ENCODE measurements around the gene EMC6.
"Not testable (repeated sequence)": the region's sequence is repeated elsewhere in the genome, so short reads cannot be mapped to it uniquely, and the experiment has no call there.

EMC6 gene

DNA sequence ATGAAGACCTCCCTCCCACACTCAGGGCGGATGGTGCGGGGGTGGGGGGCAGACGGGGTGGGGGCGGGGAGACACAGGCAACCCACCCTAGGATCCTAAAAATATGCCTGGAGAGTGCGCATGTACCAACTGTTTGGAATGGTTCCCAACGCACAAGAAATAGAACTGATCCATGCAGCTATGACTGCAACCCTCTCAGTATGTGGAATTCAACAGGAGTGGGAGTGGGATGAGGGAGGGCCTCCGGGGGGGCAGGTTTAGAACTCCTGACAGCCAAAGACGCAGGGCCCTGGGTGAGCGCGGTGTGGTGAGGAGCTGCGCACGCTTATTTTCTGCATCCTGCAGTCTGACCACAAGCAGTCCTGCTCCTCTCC, 28.5 kb downstream of the EMC6 start:
- no peak for DNase-seq (ENCODE audit: insufficient read length, low spot score)
- TF ChIP-seq, protein P1, sequence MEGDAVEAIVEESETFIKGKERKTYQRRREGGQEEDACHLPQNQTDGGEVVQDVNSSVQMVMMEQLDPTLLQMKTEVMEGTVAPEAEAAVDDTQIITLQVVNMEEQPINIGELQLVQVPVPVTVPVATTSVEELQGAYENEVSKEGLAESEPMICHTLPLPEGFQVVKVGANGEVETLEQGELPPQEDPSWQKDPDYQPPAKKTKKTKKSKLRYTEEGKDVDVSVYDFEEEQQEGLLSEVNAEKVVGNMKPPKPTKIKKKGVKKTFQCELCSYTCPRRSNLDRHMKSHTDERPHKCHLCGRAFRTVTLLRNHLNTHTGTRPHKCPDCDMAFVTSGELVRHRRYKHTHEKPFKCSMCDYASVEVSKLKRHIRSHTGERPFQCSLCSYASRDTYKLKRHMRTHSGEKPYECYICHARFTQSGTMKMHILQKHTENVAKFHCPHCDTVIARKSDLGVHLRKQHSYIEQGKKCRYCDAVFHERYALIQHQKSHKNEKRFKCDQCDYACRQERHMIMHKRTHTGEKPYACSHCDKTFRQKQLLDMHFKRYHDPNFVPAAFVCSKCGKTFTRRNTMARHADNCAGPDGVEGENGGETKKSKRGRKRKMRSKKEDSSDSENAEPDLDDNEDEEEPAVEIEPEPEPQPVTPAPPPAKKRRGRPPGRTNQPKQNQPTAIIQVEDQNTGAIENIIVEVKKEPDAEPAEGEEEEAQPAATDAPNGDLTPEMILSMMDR (IDR thresholded peaks at IDR 0.05; ENCODE audit: insufficient read depth, missing control alignments) = no peak
- no peak for FAIRE-seq

DNA sequence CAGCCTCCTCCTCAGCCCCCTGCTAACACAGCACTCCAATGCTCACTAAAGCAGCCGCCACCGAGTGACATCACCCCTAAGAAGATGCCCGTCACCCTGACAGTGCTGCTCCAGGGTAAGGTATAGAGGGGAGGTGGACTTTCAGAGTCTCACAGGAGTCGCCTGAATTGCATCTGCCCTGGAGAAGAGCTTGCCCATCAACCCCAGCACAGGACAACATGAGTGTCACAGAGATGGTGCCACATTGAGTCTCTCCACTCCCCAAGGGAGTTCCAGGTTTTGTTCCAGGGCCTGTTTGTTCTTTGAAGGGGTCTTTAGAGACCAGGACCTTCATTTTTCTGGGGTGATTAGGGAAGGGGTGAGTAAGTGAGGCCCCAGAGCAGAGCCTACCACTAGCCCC, 29.5 kb downstream of the EMC6 start:
- DNase-seq (ENCODE audit: insufficient read length, low spot score) (no peak), FAIRE-seq (no peak)
- TF ChIP-seq, protein P1 (IDR thresholded peaks at IDR 0.05; ENCODE audit: insufficient read depth, missing control alignments) = no peak

DNA sequence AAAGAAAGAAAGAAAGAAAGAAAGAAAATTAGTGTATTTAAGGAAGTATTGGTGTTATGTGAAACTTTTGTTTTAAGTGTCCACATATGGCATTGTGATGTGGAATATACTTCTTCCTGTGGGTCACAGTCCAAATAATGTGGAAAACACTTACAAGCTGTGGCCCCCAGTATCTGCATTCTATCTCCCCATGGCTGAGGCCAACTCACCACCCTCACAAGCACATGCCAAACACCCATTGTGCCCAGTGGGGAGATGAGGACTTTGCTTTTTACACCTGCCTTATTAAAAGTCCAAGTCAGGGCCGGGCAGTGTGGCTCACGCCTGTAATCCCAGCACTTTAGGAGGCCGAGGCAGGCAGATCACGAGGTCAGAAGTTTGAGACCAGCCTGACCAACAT, 31.3 kb downstream of the EMC6 start:
- no peak for FAIRE-seq
- no peak for DNase-seq (ENCODE audit: insufficient read length, low spot score)
- TF ChIP-seq, protein P1 (IDR thresholded peaks at IDR 0.05; ENCODE audit: insufficient read depth, missing control alignments) = no peak

DNA sequence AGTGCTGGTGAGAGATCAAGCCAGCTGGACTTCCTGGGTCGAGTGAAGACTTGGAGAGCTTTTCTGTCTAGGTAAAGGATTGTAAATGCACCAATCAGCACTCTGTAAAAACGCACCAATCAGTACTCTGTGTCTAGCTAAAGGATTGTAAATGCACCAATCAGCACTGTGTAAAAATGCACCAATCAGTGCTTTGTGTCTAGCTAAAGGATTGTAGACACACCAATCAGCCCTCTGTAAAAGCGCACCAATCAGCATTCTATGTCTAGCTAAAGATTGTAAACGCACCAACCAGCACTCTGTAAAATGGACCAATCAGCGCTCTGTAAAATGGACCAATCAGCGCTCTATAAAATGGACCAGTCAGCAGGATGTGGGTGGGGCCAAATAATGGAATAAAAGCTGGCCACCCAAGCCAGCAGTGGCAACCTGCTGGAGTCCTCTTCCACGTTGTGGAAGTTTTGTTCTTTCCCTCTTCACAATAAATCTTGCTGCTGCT, 33.5 kb downstream of the EMC6 start:
- not testable (repeated sequence) for DNase-seq (ENCODE audit: insufficient read length, low spot score); FAIRE-seq

DNA sequence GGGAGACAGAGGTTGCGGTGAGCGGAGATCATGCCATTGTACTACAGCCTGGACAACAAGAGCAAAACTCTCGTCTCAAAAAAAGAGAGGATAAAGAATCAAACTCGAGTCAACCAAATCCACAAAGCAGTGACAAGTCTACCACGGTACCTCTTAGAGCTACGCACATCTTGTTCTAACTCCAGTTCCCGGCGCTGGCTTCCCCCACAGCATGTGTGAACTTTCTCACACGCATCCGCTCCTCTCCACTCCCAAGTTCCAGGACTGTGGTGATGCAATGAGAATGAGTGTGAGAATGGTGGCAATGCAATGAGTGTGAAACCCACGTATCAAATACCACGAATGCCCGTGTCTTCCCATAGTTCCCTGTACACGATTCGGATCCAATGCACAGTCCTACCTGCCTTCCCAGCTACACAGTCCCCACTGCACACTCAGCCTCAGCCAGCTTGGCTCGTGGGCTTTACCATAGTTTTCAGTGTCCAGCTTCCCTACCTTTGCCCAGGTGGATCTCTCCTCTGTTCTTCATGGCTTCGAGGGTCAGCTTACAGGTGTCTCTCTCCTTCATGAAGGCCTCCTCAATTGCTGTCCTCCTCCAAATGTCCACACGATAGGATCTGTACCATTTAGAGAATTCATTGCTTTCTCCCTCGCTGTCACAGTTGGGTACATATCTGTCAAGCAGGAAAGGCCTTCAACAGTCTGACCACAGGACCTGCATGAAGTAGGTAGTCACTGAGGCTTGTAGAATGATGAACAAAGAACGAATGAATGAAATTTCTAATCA, 36.5 kb downstream of the EMC6 start:
- DNase-seq (ENCODE audit: insufficient read length, low spot score) = no peak
- no peak for FAIRE-seq
- TF ChIP-seq, protein P1 (IDR thresholded peaks at IDR 0.05; ENCODE audit: insufficient read depth, missing control alignments) = no peak

DNA sequence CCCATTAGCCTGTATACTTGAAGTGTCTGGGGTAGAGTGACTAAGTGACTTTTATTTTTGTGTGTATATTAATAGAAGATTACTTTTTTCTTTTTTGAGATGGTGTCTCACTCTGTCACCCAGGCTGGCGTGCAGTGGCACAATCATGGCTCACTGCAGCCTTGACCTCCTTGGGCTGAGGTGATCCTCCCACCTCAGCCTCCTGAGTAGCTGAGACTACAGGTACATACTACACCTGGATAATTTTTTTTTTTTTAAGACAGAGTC, 37.0 kb downstream of the EMC6 start:
- not testable (repeated sequence) for DNase-seq (ENCODE audit: insufficient read length, low spot score); FAIRE-seq

DNA sequence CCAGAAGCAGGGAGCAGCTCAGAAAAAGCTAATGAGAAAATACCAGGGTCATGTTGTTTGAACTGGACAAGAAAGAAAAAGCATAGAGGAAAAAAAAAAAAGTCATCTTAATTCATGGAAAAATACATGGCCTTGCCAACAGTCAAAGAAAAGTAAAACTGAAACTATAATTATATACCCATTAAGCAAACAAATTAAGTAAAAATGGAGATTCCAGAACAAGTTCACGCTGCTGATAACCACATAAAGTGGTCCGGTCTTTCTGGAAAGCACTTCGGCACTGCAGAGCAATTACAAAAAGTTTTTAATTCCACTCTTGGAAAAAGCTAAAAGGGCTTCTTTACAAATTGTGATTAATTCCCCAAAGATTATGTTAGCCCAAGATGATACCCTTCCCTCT, 39.8 kb downstream of the EMC6 start:
- FAIRE-seq (no peak), DNase-seq (ENCODE audit: insufficient read length, low spot score) (no peak)
- TF ChIP-seq, protein P1 (IDR thresholded peaks at IDR 0.05; ENCODE audit: insufficient read depth, missing control alignments) = no peak

DNA sequence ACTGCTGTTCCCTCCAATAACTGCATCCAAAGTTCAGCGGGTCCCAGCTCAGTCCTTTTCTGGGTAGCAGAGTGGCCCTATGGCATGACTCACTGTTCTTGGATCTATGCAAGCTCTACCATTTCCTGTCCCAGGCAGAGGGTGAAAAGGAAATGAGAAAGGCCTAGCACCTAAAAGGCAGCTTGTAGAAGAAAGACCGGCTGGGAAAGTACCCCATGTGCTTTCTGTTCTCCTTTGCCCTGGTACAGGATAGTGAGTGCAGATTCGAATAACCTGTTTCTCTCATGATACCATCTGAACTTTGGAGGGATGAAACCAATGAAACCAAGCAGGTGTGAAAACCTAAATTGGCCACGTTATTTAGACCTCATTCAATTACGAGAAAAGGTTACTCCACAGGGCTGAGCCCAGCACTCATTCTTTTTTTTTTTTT, 42.4 kb downstream of the EMC6 start:
- FAIRE-seq (no peak), DNase-seq (ENCODE audit: insufficient read length, low spot score) (no peak)
- TF ChIP-seq, protein P1 (IDR thresholded peaks at IDR 0.05; ENCODE audit: insufficient read depth, missing control alignments) = no peak
